Measurements from ENCODE around the gene PLCB1.

The PLCB1 gene

DNA sequence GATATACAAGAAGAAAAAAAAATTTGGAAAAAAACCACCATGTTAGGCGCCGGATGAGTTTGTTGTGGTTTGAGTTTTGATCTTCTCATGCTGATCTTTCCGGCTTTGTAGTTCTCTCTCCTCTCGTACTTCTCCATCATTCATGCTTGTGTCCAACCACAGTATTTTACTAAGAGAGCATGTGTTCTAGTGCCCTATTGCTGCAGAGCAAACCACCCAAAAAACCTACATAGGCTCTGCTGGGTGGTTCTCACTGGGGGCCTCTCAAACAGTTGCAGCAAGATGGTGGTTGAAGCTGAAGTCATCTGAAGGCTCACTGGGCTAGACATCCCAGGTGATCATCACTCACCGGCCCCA lies 404.2 kb downstream of the PLCB1 start:
- H3K27ac Mint-ChIP-seq = no peak overlapping the region
- H3K4me3 Mint-ChIP-seq = no peak overlapping the region
- DNase-seq = no peak
- TF ChIP-seq, protein P1, sequence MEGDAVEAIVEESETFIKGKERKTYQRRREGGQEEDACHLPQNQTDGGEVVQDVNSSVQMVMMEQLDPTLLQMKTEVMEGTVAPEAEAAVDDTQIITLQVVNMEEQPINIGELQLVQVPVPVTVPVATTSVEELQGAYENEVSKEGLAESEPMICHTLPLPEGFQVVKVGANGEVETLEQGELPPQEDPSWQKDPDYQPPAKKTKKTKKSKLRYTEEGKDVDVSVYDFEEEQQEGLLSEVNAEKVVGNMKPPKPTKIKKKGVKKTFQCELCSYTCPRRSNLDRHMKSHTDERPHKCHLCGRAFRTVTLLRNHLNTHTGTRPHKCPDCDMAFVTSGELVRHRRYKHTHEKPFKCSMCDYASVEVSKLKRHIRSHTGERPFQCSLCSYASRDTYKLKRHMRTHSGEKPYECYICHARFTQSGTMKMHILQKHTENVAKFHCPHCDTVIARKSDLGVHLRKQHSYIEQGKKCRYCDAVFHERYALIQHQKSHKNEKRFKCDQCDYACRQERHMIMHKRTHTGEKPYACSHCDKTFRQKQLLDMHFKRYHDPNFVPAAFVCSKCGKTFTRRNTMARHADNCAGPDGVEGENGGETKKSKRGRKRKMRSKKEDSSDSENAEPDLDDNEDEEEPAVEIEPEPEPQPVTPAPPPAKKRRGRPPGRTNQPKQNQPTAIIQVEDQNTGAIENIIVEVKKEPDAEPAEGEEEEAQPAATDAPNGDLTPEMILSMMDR (IDR thresholded peaks at IDR 0.05) = no peak
- H3K4me1 Mint-ChIP-seq = no peaks in the 10 kb centered on the region
- H3K27me3 Mint-ChIP-seq (ENCODE audit: low read depth, poor library complexity) = peaks cover under 1% of the 10 kb centered on the region
- no peaks in the 10 kb centered on the region for H3K36me3 Mint-ChIP-seq (ENCODE audit: low read depth)
- H3K9me3 Mint-ChIP-seq = no peaks in the 10 kb centered on the region

DNA sequence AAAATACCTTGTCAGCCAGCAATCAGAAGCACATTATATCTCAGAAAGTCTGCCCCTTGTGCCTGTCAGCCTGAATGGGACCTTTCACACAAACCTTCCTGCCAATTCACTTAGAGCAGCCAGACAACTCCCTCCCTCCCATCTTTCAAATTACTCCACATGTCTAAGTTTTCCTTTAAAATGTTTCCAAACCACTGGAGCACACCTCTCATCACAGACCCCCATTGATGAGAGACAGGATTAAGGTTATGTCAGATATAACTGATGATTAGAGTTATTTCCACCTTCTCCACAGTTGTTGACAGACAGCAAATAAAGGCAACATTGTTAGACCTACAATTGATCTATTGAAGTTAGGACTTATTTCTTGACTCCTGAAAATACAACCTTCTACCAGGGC lies 408.4 kb downstream of the PLCB1 start:
- DNase-seq = no peak

DNA sequence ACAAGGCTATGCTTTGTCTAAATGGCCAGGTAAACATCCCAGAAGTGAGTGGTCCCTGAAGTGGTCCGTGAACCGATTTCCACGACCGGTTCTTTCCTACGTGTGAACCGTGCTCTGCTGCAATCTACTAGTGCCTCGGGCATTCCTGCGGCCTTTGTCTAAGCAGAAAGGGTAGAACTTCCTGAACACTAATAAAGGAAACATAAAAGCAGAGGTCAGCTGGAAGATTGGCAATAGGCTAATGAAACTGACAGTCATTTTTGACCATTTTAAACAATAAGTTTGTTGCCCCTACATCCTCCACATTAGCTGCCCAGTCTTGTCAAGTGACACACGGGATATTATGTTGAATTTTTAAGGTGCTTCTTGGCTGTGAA lies 410.0 kb downstream of the PLCB1 start:
- DNase-seq = no peak
- H3K4me1 Mint-ChIP-seq = no peaks in the 10 kb centered on the region
- H3K27me3 Mint-ChIP-seq (ENCODE audit: low read depth, poor library complexity) = peaks cover 6% of the 10 kb centered on the region
- H3K4me3 Mint-ChIP-seq = no peak overlapping the region
- H3K9me3 Mint-ChIP-seq = no peaks in the 10 kb centered on the region
- H3K36me3 Mint-ChIP-seq (ENCODE audit: low read depth) = no peaks in the 10 kb centered on the region
- TF ChIP-seq, protein P1 (IDR thresholded peaks at IDR 0.05) = no peak
- H3K27ac Mint-ChIP-seq = no peak overlapping the region

More for the DNA sequence above, 408.4 kb downstream of the PLCB1 start:
- Mint-ChIP-seq H3K9me3 (no peaks in the 10 kb centered on the region), H3K27ac (no peak overlapping the region), H3K36me3 (ENCODE audit: low read depth) (no peaks in the 10 kb centered on the region), H3K4me1 (no peaks in the 10 kb centered on the region), H3K4me3 (no peak overlapping the region), H3K27me3 (ENCODE audit: low read depth, poor library complexity) (peaks cover 6% of the 10 kb centered on the region)
- TF ChIP-seq, protein P1 (IDR thresholded peaks at IDR 0.05) = no peak

DNA sequence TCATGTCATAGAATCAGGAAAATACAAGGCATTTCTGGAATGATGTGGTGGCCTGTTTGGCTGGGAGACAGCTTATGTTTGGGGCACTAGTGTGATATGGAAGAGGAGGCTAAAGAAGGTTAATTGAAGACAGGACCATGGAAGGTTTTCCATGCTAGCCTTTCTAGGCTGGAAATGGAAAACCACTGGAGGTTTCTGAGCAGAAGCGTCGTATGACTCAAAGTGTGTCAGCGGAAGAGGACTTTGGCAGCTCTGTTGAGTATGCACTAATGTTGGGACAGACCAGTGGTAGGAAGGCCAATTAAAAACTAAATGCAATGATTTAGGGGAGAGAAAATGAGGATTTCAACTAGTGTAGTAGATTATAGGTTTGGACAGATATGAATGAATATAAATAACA lies 413.1 kb downstream of the PLCB1 start:
- no peak overlapping the region for H3K4me3 Mint-ChIP-seq
- no peaks in the 10 kb centered on the region for H3K4me1 Mint-ChIP-seq
- no peaks in the 10 kb centered on the region for H3K36me3 Mint-ChIP-seq (ENCODE audit: low read depth)
- peaks cover 10% of the 10 kb centered on the region for H3K27me3 Mint-ChIP-seq (ENCODE audit: low read depth, poor library complexity)
- H3K9me3 Mint-ChIP-seq = no peaks in the 10 kb centered on the region
- no peak for DNase-seq
- H3K27ac Mint-ChIP-seq = no peak overlapping the region
- TF ChIP-seq, protein P1 (IDR thresholded peaks at IDR 0.05) = no peak

DNA sequence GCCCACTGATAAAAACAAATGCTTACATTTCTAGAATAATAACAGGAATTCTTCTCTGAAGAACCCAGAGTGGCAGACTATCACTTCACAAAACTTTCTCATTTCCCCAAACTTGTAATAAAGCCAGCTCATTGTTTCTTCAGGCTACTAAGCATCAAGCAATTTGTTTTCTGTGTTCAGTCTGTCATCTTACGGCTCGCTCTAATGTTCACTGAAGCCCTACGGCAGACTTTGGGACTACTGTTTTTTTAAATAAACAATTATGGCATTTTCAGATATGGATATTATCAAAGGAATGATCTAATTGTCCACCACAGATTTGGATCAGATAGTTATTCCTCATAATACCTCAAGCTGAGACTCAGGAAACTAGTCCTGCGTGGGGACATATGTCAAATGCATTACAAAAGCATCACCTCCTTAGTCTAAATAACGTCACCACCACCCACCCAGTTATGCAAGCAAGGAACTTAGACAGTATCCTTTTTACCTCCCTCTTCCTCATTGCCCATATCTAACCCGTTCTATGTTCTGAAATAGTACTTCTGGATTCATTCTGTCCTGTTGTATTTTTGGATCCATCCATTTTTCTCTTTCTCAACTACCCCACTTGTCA lies 415.1 kb downstream of the PLCB1 start:
- Mint-ChIP-seq H3K36me3 (ENCODE audit: low read depth) (no peaks in the 10 kb centered on the region), H3K27me3 (ENCODE audit: low read depth, poor library complexity) (peaks cover 8% of the 10 kb centered on the region), H3K4me1 (no peaks in the 10 kb centered on the region), H3K9me3 (no peaks in the 10 kb centered on the region), H3K4me3 (no peak overlapping the region), H3K27ac (no peak overlapping the region)
- TF ChIP-seq, protein P1 (IDR thresholded peaks at IDR 0.05) = no peak
- DNase-seq = no peak

DNA sequence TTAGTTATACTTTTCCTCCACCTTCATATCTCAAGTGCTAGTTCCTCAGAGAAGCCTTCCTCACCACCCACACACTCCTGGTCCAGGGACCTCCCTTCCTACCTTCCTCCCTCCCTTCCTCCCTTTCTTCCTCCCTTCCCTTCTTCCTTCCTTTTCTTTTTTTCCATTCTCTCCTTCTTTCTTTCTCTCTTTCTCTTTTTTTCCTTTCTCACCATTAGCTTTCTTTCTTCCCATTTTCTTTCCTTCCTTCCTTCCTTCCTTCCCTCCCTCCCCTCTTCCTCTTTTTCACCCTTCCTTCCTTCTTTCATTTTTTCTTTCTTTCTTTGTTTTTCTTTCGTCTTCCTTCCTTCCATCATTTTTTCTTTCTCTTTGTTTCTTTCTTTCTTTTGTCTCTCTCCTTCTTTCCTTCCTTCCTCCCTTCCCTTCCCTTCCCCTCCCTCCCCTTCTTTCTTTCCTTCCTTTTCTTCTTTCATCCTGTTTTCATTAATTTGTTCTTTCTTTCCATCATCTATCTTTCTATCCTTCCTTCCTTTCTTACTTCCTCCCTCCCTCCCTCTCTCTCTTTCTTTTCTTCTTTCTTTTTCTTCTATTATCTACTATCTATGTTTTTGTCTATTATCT lies 416.0 kb downstream of the PLCB1 start:
- TF ChIP-seq, protein P1 (IDR thresholded peaks at IDR 0.05) = no peak
- Mint-ChIP-seq H3K9me3 (no peaks in the 10 kb centered on the region), H3K4me1 (no peaks in the 10 kb centered on the region), H3K27ac (no peak overlapping the region), H3K36me3 (ENCODE audit: low read depth) (no peaks in the 10 kb centered on the region), H3K4me3 (no peak overlapping the region), H3K27me3 (ENCODE audit: low read depth, poor library complexity) (peaks cover 8% of the 10 kb centered on the region)
- no peak for DNase-seq
